Measurements from ENCODE around the gene ZNF652.
A peak's percentile ranks its signal among the peaks of the same experiment; 100 is the strongest.

Gene ZNF652

GRCh38 chr17:49327835-49328784 is 33.9 kb downstream of the ZNF652 start:
- DNase-seq = no peak
- Mint-ChIP-seq H3K4me1 (peaks cover 35% of the 10 kb centered on the region), H3K27me3 (no peaks in the 10 kb centered on the region), H3K36me3 (ENCODE audit: low read depth) (peaks cover 2% of the 10 kb centered on the region), H3K9me3 (no peaks in the 10 kb centered on the region), H3K27ac (peak overlapping the region; percentile 78), H3K4me3 (no peak overlapping the region)
- no peak for ATAC-seq

GRCh38 chr17:49325980-49326379 is 36.1 kb downstream of the ZNF652 start:
- H3K36me3 Mint-ChIP-seq (ENCODE audit: low read depth) = peaks cover 2% of the 10 kb centered on the region
- no peak overlapping the region for H3K4me3 Mint-ChIP-seq
- no peak for ATAC-seq
- DNase-seq = no peak
- H3K4me1 Mint-ChIP-seq = peaks cover 36% of the 10 kb centered on the region
- no peaks in the 10 kb centered on the region for H3K27me3 Mint-ChIP-seq
- no peak overlapping the region for H3K27ac Mint-ChIP-seq
- no peaks in the 10 kb centered on the region for H3K9me3 Mint-ChIP-seq

DNA sequence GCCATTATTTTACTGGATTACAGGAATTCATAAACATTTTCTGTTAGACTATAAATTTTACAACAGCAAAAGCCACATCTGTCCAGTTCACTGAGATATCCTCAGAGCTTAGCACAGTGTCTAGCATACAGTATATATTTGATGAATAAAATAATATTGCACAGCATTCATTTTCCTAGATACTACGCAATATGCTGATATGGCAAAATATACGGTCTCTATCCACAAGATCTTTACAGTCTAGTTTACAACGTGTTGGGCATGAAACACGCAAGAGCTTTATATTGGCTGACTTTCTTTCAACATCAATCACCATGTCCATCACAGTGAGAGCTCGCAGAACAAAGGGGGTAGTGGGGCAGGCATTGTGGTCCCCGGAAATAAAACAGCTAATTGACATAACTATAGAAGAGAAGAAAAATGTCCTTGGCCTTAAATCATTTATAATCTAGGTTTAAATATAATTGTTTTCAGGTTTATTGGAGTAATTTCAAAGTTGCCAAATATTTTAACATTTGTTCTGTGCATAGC is 43.5 kb downstream of the ZNF652 start:
- no peak for ATAC-seq
- no peak for DNase-seq
- no peak overlapping the region for H3K4me3 Mint-ChIP-seq
- H3K27me3 Mint-ChIP-seq = no peaks in the 10 kb centered on the region
- no peak overlapping the region for H3K27ac Mint-ChIP-seq
- peaks cover 36% of the 10 kb centered on the region for H3K4me1 Mint-ChIP-seq
- H3K36me3 Mint-ChIP-seq (ENCODE audit: low read depth) = no peaks in the 10 kb centered on the region
- no peaks in the 10 kb centered on the region for H3K9me3 Mint-ChIP-seq

DNA sequence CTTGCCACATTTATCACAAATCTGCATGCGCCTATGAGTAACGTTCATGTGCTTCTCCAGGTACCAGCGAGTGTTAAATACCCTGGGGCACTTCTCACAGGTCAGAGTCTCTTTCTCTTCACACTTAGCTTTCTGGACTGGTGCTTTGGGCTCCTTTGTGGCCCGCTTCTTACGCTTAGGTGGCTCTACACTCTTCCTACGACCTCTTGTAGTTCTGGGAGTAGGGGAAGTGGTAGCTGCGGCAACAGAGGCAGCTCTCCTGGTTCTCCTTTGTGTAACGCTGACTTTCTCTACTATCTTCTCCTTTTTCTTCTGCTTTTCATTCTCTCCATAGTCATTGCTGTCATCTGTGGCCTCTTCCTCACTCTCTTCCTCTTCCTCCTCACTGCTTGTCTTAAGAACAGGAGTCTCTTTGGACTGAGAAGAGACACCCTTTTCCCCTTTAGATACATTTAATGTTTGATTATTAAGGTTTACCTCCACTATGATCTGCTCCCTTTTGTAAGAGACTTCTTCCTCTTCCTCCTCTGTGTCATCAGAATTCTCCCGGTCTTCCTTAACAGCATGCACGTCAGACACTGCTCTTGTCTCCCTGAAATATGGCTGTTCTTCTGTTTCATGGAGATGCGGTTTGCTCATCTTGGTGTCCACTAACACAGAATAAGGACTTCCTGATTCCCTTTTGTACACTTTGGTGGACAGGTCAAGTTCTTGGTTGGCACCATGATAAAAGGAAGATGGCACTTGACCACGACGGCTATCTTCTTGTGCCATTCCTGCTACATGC is 45.0 kb downstream of the ZNF652 start:
- no peak for DNase-seq
- peaks cover 30% of the 10 kb centered on the region for H3K4me1 Mint-ChIP-seq
- no peaks in the 10 kb centered on the region for H3K9me3 Mint-ChIP-seq
- ATAC-seq = no peak
- H3K4me3 Mint-ChIP-seq = no peak overlapping the region
- H3K36me3 Mint-ChIP-seq (ENCODE audit: low read depth) = no peaks in the 10 kb centered on the region
- peak overlapping the region; percentile 27 for H3K27ac Mint-ChIP-seq
- H3K27me3 Mint-ChIP-seq = no peaks in the 10 kb centered on the region

DNA sequence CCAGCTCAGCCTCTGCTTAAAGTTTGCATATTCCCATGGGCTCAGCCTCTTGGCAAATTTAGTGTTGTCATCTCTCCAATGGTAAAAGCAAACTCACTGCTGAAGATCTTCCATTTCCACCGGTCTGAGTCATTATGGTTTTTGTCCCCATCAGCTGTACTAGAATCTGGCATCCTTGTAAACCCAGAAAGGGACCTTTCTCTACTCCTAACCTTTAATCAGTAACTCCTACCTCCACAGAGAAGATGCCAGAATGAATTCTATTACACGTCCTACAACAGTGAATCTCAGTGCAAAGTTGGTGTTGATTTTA is 45.8 kb downstream of the ZNF652 start:
- Mint-ChIP-seq H3K36me3 (ENCODE audit: low read depth) (peaks cover 1% of the 10 kb centered on the region), H3K4me1 (peaks cover 30% of the 10 kb centered on the region), H3K4me3 (no peak overlapping the region), H3K27ac (peak overlapping the region; percentile 20), H3K9me3 (no peaks in the 10 kb centered on the region), H3K27me3 (no peaks in the 10 kb centered on the region)
- DNase-seq = no peak
- ATAC-seq = peak; percentile 13

- ATAC-seq (peak; percentile 100), DNase-seq (peak; percentile 75)
- no peaks in the 10 kb centered on the region for H3K9me3 Mint-ChIP-seq
- peaks cover 2% of the 10 kb centered on the region for H3K36me3 Mint-ChIP-seq (ENCODE audit: low read depth)
- peak overlapping the region; percentile 38 for H3K27ac Mint-ChIP-seq
- peaks cover 28% of the 10 kb centered on the region for H3K4me1 Mint-ChIP-seq
- H3K27me3 Mint-ChIP-seq = no peaks in the 10 kb centered on the region
- peak overlapping the region; percentile 63 for H3K4me3 Mint-ChIP-seq
Observed at GRCh38 chr17:49315551-49316257, 46.3 kb downstream of the ZNF652 start.

DNA sequence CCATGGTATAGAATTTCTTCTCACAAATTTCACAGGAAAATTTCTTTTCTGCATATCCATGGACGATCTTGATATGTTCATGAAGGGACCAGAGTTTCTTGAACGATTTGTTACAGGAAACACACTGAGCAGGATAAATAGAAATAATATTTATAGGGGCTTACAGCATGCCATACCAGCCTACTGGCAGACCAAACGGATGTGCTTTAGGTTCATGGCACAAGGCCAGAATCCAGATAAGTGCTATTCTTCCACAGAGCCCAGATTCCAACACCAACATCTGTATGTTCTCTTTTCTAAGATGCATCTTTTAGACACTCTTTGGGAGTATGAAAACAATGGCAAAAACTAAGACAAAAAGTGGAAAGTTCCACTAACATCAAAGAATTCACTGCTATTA is 49.3 kb downstream of the ZNF652 start:
- H3K36me3 Mint-ChIP-seq (ENCODE audit: low read depth) = peaks cover 2% of the 10 kb centered on the region
- no peaks in the 10 kb centered on the region for H3K27me3 Mint-ChIP-seq
- peaks cover 25% of the 10 kb centered on the region for H3K4me1 Mint-ChIP-seq
- DNase-seq = no peak
- H3K4me3 Mint-ChIP-seq = no peak overlapping the region
- no peak for ATAC-seq
- H3K27ac Mint-ChIP-seq = no peak overlapping the region
- H3K9me3 Mint-ChIP-seq = no peaks in the 10 kb centered on the region

DNA sequence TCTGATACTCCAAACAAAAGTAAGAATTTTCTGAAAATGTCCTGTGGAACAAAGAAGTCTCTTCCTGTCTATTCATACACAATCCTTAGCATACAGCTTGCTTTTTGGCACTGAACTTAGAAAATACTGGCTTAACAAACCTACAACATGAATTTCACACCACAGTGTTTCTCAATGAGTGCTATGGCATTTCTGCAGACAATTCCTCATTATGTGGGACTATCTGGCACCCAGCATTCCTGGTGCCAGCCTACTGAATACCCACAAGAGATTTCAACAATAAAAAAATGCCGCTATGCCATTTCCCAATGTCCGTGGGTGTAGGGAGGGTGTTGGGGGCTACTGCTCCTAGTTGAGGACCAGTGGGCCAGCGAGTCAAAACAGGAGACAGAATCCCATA is 62.1 kb downstream of the ZNF652 start:
- no peaks in the 10 kb centered on the region for H3K27me3 Mint-ChIP-seq
- no peak for DNase-seq
- no peak overlapping the region for H3K27ac Mint-ChIP-seq

DNA sequence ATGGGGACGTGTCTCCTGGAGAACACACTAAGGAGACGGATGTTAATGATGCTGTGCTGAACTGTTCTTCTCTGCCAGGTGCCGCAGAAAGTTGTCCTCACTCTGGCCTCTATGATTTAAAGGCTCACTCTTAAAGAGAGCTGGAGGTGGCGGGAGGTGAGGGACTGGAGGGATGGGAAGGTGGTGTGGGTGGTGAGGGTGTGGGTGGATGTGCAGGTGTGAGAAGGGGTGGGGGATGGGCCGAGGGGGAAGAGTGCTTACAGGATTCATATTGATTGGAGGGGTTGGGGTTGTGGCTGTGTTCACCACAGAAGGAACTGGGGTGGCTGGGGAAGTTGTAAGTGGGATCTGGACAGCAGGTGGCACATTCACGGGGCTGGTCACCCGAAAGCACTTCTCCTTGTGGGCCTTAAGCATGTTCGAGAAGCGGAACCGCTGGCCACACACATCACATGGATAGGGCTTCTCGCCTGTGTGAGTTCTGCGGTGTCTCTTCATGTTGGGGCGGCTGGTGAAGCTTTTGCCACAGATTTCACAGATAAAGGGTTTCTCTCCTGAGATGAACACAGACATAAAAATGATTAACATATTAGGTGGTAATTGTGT is 63.6 kb downstream of the ZNF652 start:
- no peaks in the 10 kb centered on the region for H3K9me3 Mint-ChIP-seq
- H3K36me3 Mint-ChIP-seq (ENCODE audit: low read depth) = no peaks in the 10 kb centered on the region
- DNase-seq = no peak
- no peak overlapping the region for H3K4me3 Mint-ChIP-seq
- no peak for ATAC-seq
- peaks cover 11% of the 10 kb centered on the region for H3K4me1 Mint-ChIP-seq
- H3K27me3 Mint-ChIP-seq = no peaks in the 10 kb centered on the region
- no peak overlapping the region for H3K27ac Mint-ChIP-seq

More for the DNA sequence above, 62.1 kb downstream of the ZNF652 start:
- H3K9me3 Mint-ChIP-seq = no peaks in the 10 kb centered on the region
- no peak for ATAC-seq
- H3K36me3 Mint-ChIP-seq (ENCODE audit: low read depth) = no peaks in the 10 kb centered on the region
- H3K4me1 Mint-ChIP-seq = no peaks in the 10 kb centered on the region
- no peak overlapping the region for H3K4me3 Mint-ChIP-seq

DNA sequence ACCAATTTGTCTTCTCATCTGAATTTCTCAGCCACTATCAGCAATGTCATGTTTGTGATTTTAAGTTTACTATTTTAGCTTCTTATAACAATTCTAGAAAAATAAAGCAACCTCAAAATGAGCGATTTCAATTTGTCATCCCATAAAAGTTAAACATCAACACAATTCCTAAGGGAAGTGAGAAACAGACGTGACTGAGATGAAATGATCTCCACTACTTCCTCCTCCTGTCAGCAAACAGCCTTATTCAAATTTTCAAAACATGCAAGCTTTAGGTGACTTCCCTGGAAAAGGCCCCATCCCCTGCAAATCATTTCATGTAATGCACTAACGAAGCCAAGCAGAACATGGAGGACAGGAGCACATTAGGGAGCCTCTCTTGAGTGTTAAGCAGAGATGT is 64.9 kb downstream of the ZNF652 start:
- no peaks in the 10 kb centered on the region for H3K9me3 Mint-ChIP-seq
- H3K27me3 Mint-ChIP-seq = no peaks in the 10 kb centered on the region
- no peak overlapping the region for H3K4me3 Mint-ChIP-seq
- no peak for DNase-seq
- peaks cover 13% of the 10 kb centered on the region for H3K4me1 Mint-ChIP-seq
- H3K27ac Mint-ChIP-seq = no peak overlapping the region
- H3K36me3 Mint-ChIP-seq (ENCODE audit: low read depth) = no peaks in the 10 kb centered on the region
- ATAC-seq = no peak

DNA sequence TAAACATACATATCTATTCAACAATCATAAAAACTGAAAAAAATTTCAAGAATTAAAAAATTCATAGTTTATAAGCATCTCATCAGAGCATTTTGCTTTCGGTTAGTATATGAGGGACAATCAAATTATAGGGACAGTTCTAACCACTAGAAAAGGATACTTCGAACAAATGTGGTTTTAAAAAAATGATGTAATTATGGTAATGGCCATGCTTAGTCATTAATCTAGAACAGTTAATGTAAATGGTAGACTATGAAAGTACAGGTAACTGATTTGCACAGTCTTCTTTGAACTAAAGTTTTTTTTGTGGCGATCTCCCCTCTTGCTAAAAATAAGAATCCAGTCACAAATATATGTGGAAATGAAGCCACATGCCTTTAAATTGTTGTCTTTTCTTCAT is 67.9 kb downstream of the ZNF652 start:
- ATAC-seq (no peak), DNase-seq (no peak)
- Mint-ChIP-seq H3K27me3 (no peaks in the 10 kb centered on the region), H3K9me3 (no peaks in the 10 kb centered on the region), H3K27ac (no peak overlapping the region), H3K4me3 (no peak overlapping the region), H3K36me3 (ENCODE audit: low read depth) (no peaks in the 10 kb centered on the region), H3K4me1 (peaks cover 13% of the 10 kb centered on the region)

DNA sequence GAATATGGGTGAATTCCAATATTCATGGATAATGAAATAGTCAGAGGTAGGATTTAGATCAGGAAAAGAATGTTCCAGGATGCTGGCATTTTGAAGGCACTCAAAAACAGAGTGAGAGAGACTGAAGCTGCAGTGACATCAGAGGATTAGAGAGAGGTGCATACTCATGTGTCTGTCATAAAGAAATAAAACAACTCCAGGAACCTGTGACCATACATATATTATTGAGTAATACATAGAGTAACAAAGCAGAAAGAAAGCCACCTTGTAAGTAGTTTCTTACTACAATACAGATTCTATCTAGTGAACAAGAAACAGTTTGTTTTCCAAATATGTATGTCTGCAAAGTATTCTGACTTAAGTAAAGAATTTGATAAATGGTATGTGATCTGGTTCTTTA is 69.1 kb downstream of the ZNF652 start:
- ATAC-seq (no peak), DNase-seq (no peak)
- Mint-ChIP-seq H3K27me3 (no peaks in the 10 kb centered on the region), H3K9me3 (no peaks in the 10 kb centered on the region), H3K36me3 (ENCODE audit: low read depth) (no peaks in the 10 kb centered on the region), H3K27ac (no peak overlapping the region), H3K4me1 (peaks cover 13% of the 10 kb centered on the region), H3K4me3 (no peak overlapping the region)

- DNase-seq (no peak), ATAC-seq (no peak)
- Mint-ChIP-seq H3K4me1 (peaks cover 13% of the 10 kb centered on the region), H3K27ac (no peak overlapping the region), H3K9me3 (no peaks in the 10 kb centered on the region), H3K36me3 (ENCODE audit: low read depth) (no peaks in the 10 kb centered on the region), H3K27me3 (no peaks in the 10 kb centered on the region), H3K4me3 (no peak overlapping the region)
Observed at GRCh38 chr17:49291929-49292328, 70.1 kb downstream of the ZNF652 start.

GRCh38 chr17:49290690-49291359 is 71.2 kb downstream of the ZNF652 start:
- Mint-ChIP-seq H3K4me1 (peaks cover 13% of the 10 kb centered on the region), H3K27me3 (no peaks in the 10 kb centered on the region), H3K9me3 (no peaks in the 10 kb centered on the region), H3K4me3 (no peak overlapping the region), H3K27ac (no peak overlapping the region), H3K36me3 (ENCODE audit: low read depth) (no peaks in the 10 kb centered on the region)
- ATAC-seq (no peak), DNase-seq (peak; percentile 14)

Data from activated naive CD8-positive, alpha-beta T cell treated with anti-CD3 and anti-CD28 coated beads, Interleukin-2, amount 50 U/mL, for 24 hours (primary cell).